ENCODE measurements around the gene SRSF5. TPM values are rescaled to one million over a fixed set of nuclear protein-coding genes. Genes with fewer than 3 reads are reported as not detected.
A peak's percentile ranks its signal among the peaks of the same experiment; 100 is the strongest.

Gene SRSF5
- total RNA-seq, 1 donor from 2014 or later, result 664 TPM

GRCh38 chr14:69772082-69773017 is 5.4 kb downstream of the SRSF5 start:
- H3K36me3 ChIP-seq, result peaks cover 56% of the 10 kb centered on the region
- Mint-ChIP-seq H3K36me3 (peaks cover 72% of the 10 kb centered on the region), H3K9me3 (no peaks in the 10 kb centered on the region), H3K4me3 (peak overlapping the region; percentile 38), H3K4me1 (peaks cover 19% of the 10 kb centered on the region), H3K27me3 (ENCODE audit: insufficient read depth, low read depth) (peaks cover 9% of the 10 kb centered on the region), H3K27ac (no peak overlapping the region)
- peaks cover 85% of the 10 kb centered on the region for H3F3A ChIP-seq (ENCODE audit: low read depth)
- H3K4me1 ChIP-seq, result peaks cover 20% of the 10 kb centered on the region
- TF ChIP-seq EZH2phosphoT487 (IDR thresholded peaks at IDR 0.05) (no peak), EZH2 (IDR thresholded peaks at IDR 0.05) (no peak), CTCF (IDR thresholded peaks at IDR 0.05) (no peak)
- H3K9me3 ChIP-seq (ENCODE audit: low read depth), result no peaks in the 10 kb centered on the region
- H3K27me3 ChIP-seq, result no peaks in the 10 kb centered on the region
- H3K79me2 ChIP-seq (ENCODE audit: low read depth), result peaks cover 56% of the 10 kb centered on the region
- H3K9ac ChIP-seq, result no peak overlapping the region
- H3K27ac ChIP-seq, result no peak overlapping the region
- DNase-seq (ENCODE audit: low spot score), result no peak
- no peak overlapping the region for H2AFZ ChIP-seq (replicated peaks)
- no peak overlapping the region for H3K4me2 ChIP-seq
- H3K4me3 ChIP-seq, result no peak overlapping the region
- H4K20me1 ChIP-seq (ENCODE audit: low read depth), result peaks cover 49% of the 10 kb centered on the region

GRCh38 chr14:69773571-69774276 is 6.8 kb downstream of the SRSF5 start:
- peaks cover 43% of the 10 kb centered on the region for H3K79me2 ChIP-seq (ENCODE audit: low read depth)
- H3K27ac Mint-ChIP-seq, result no peak overlapping the region
- no peak overlapping the region for H3K4me3 ChIP-seq

GRCh38 chr14:69775012-69775411 is 8.1 kb downstream of the SRSF5 start:
- Histone ChIP-seq H2AFZ (replicated peaks) (no peak overlapping the region), H3K27me3 (no peaks in the 10 kb centered on the region), H3K79me2 (ENCODE audit: low read depth) (peaks cover 30% of the 10 kb centered on the region), H3K4me1 (peaks cover 2% of the 10 kb centered on the region), H3K27ac (no peak overlapping the region), H3K4me2 (no peak overlapping the region), H4K20me1 (ENCODE audit: low read depth) (peaks cover 30% of the 10 kb centered on the region), H3K9me3 (ENCODE audit: low read depth) (no peaks in the 10 kb centered on the region), H3K4me3 (no peak overlapping the region), H3K9ac (no peak overlapping the region), H3K36me3 (peaks cover 38% of the 10 kb centered on the region), H3F3A (ENCODE audit: low read depth) (peaks cover 82% of the 10 kb centered on the region)
- peaks cover 5% of the 10 kb centered on the region for H3K27me3 Mint-ChIP-seq (ENCODE audit: insufficient read depth, low read depth)
- H3K4me1 Mint-ChIP-seq, result peaks cover 2% of the 10 kb centered on the region
- DNase-seq (ENCODE audit: low spot score), result no peak
- peaks cover 54% of the 10 kb centered on the region for H3K36me3 Mint-ChIP-seq
- no peak overlapping the region for H3K4me3 Mint-ChIP-seq
- no peaks in the 10 kb centered on the region for H3K9me3 Mint-ChIP-seq
- TF ChIP-seq CTCF (IDR thresholded peaks at IDR 0.05) (no peak), EZH2phosphoT487 (IDR thresholded peaks at IDR 0.05) (no peak), EZH2 (IDR thresholded peaks at IDR 0.05) (no peak)
- H3K27ac Mint-ChIP-seq, result no peak overlapping the region

More at GRCh38 chr14:69773571-69774276, 6.8 kb downstream of the SRSF5 start:
- no peaks in the 10 kb centered on the region for H3K9me3 ChIP-seq (ENCODE audit: low read depth)
- H3K9ac ChIP-seq, result no peak overlapping the region
- H3K27ac ChIP-seq, result peak overlapping the region; percentile 2
- no peaks in the 10 kb centered on the region for H3K9me3 Mint-ChIP-seq
- no peak overlapping the region for H3K4me3 Mint-ChIP-seq
- H3K4me1 Mint-ChIP-seq, result peaks cover 11% of the 10 kb centered on the region
- no peak overlapping the region for H2AFZ ChIP-seq (replicated peaks)
- TF ChIP-seq CTCF (IDR thresholded peaks at IDR 0.05) (no peak), EZH2 (IDR thresholded peaks at IDR 0.05) (no peak), EZH2phosphoT487 (IDR thresholded peaks at IDR 0.05) (no peak)
- no peak overlapping the region for H3K4me2 ChIP-seq
- DNase-seq (ENCODE audit: low spot score), result no peak
- H3F3A ChIP-seq (ENCODE audit: low read depth), result peaks cover 89% of the 10 kb centered on the region
- H3K36me3 ChIP-seq, result peaks cover 48% of the 10 kb centered on the region
- H3K36me3 Mint-ChIP-seq, result peaks cover 63% of the 10 kb centered on the region
- H4K20me1 ChIP-seq (ENCODE audit: low read depth), result peaks cover 39% of the 10 kb centered on the region
- H3K27me3 ChIP-seq, result no peaks in the 10 kb centered on the region
- peaks cover 9% of the 10 kb centered on the region for H3K27me3 Mint-ChIP-seq (ENCODE audit: insufficient read depth, low read depth)
- H3K4me1 ChIP-seq, result peaks cover 14% of the 10 kb centered on the region
